Measurements from ENCODE around the gene TBX21. TPM values are rescaled to one million over a fixed set of nuclear protein-coding genes. Genes with fewer than 3 reads are reported as not detected.
A peak's percentile ranks its signal among the peaks of the same experiment; 100 is the strongest.

The TBX21 gene
- total and polyA plus RNA-seq, 10 of the 15 experiments (the other 5 are each of a cell fraction or from before 2014, with no cell fraction given) = 0.63 to 9.6 (median 5.0) TPM

DNA sequence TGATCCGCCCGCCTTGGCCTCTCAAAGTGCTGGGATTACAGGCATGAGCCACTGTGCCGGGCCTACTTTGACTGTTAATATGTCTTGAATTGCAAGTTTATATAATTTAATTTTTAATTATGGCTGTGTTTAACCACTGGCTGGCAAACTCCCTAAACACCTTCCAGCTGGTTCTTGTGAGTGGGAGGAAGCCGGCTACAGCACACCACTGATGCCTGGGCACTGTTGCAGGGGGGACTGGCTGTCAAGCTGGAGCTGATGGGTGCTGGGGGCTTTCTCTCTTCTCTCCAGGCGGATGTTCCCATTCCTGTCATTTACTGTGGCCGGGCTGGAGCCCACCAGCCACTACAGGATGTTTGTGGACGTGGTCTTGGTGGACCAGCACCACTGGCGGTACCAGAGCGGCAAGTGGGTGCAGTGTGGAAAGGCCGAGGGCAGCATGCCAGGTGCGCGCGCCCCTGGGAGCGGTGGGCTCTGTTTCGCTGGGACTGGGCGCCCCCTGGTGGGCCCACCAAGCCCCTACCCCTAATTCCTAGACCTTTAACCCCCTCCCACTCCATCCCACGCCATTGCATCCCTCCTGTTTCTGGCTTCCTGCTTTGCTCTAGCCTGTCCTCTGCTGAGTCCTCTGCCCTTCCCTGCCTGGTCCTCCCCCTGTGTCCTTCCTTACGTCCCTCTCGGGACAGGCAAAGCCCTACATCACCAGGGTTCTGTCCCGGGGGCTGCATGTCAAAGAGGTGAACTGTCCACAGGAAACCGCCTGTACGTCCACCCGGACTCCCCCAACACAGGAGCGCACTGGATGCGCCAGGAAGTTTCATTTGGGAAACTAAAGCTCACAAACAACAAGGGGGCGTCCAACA, 9.5 kb downstream of the TBX21 start (continued):
- TF ChIP-seq, protein P1, sequence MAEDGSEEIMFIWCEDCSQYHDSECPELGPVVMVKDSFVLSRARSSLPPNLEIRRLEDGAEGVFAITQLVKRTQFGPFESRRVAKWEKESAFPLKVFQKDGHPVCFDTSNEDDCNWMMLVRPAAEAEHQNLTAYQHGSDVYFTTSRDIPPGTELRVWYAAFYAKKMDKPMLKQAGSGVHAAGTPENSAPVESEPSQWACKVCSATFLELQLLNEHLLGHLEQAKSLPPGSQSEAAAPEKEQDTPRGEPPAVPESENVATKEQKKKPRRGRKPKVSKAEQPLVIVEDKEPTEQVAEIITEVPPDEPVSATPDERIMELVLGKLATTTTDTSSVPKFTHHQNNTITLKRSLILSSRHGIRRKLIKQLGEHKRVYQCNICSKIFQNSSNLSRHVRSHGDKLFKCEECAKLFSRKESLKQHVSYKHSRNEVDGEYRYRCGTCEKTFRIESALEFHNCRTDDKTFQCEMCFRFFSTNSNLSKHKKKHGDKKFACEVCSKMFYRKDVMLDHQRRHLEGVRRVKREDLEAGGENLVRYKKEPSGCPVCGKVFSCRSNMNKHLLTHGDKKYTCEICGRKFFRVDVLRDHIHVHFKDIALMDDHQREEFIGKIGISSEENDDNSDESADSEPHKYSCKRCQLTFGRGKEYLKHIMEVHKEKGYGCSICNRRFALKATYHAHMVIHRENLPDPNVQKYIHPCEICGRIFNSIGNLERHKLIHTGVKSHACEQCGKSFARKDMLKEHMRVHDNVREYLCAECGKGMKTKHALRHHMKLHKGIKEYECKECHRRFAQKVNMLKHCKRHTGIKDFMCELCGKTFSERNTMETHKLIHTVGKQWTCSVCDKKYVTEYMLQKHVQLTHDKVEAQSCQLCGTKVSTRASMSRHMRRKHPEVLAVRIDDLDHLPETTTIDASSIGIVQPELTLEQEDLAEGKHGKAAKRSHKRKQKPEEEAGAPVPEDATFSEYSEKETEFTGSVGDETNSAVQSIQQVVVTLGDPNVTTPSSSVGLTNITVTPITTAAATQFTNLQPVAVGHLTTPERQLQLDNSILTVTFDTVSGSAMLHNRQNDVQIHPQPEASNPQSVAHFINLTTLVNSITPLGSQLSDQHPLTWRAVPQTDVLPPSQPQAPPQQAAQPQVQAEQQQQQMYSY (CRISPR knock-in tag; IDR thresholded peaks at IDR 0.05) = no peak
- 0 out of 2 replicates have a peak, but pooled peaks have one; percentile 14 for TF ChIP-seq TCF12 (IDR thresholded peaks at IDR 0.05; ENCODE audit: low read depth, low read length)
- TF ChIP-seq, protein P2, sequence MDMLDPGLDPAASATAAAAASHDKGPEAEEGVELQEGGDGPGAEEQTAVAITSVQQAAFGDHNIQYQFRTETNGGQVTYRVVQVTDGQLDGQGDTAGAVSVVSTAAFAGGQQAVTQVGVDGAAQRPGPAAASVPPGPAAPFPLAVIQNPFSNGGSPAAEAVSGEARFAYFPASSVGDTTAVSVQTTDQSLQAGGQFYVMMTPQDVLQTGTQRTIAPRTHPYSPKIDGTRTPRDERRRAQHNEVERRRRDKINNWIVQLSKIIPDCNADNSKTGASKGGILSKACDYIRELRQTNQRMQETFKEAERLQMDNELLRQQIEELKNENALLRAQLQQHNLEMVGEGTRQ (IDR thresholded peaks at IDR 0.05; ENCODE audit: borderline replicate concordance, low read depth, low read length) = no peak

Measured in GM12878 (cell line).